Measurements from ENCODE around the gene SLC8A3. TPM values are rescaled to one million over a fixed set of nuclear protein-coding genes. Genes with fewer than 3 reads are reported as not detected.

Gene SLC8A3
- total and polyA plus RNA-seq, 8 donors, result 0.44 to 24.9 (median 6.6) TPM

DNA sequence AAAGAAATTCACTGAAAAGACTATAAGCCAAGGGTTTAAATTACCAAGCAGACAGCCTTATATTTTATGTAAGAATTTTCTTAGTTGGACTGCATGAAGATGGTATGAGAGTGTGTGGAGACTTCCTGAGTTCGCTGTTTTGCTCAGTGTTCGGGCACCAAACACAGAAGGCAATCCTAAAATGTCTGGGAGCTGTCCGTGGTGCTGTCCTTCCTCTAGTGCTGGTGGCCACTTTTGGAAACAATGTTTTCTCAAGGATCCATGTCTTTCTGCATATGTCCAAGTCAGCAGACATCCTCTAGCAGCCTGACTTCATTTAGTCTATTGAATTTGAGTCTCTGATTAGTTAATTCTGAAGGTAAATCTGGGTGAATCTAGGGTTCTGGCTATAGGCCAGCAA is 135.8 kb downstream of the SLC8A3 start:
- DNase-seq, result peak in 2 of 4 donors; percentile 36 to 37

DNA sequence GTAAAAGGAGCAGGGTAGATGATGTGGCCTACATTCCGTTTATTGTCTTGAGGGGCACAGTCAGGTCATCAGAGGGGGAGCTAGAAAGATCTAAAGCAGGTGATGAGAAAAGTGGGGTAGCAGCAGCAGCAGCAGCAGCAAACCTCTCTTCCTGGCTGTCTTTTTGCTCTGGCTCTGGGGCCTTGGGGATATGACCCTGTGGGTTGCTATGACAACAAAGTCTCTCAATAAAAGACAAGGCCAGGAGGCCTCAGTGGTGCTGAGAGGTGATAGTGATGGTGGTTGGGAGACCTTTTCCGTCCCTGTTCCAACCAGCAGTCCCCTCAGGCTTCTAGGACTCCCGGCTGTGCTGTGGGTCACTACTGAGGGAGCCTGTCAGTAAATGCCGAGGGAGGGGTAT is 138.6 kb downstream of the SLC8A3 start:
- no peak for DNase-seq
- no peak overlapping the region for H3K27ac ChIP-seq
- TF ChIP-seq, protein P1, sequence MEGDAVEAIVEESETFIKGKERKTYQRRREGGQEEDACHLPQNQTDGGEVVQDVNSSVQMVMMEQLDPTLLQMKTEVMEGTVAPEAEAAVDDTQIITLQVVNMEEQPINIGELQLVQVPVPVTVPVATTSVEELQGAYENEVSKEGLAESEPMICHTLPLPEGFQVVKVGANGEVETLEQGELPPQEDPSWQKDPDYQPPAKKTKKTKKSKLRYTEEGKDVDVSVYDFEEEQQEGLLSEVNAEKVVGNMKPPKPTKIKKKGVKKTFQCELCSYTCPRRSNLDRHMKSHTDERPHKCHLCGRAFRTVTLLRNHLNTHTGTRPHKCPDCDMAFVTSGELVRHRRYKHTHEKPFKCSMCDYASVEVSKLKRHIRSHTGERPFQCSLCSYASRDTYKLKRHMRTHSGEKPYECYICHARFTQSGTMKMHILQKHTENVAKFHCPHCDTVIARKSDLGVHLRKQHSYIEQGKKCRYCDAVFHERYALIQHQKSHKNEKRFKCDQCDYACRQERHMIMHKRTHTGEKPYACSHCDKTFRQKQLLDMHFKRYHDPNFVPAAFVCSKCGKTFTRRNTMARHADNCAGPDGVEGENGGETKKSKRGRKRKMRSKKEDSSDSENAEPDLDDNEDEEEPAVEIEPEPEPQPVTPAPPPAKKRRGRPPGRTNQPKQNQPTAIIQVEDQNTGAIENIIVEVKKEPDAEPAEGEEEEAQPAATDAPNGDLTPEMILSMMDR (IDR thresholded peaks at IDR 0.05), result no peak

More for the DNA sequence above, 135.8 kb downstream of the SLC8A3 start:
- H3K4me1 ChIP-seq, result no peaks in the 10 kb centered on the region
- H3K9me3 ChIP-seq, result no peaks in the 10 kb centered on the region
- intact Hi-C loops (cut with DNase I), result no loop called here
- peaks cover 0 to 25% of the 10 kb centered on the region in 2 donors for H3K27me3 ChIP-seq
- H3K27ac ChIP-seq, result no peak overlapping the region
- no peak overlapping the region for H3K4me3 ChIP-seq
- H3K36me3 ChIP-seq, result no peaks in the 10 kb centered on the region
- TF ChIP-seq, protein P1 (IDR thresholded peaks at IDR 0.05), result no peak
- ATAC-seq, result peak; percentile 53

DNA sequence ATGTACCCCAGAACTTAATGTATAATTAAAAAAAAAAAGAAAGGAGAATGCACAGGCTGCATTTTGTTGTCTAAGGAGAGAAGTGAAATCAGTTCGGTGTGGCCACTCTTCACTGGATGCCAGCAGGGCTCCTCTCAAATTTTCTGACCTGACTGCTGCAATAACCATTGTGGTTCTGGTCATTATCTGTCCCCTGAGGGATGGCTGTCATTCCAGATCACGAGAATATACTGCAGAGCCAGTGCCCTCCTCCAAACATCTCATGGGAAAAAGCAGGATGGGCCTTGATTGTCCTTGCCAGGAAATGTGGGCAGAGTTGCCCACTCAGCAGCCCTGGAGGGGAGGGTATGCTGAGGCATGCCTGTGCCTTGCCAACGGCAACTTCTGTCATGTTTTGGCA is 139.1 kb downstream of the SLC8A3 start:
- Histone ChIP-seq H3K4me1 (no peaks in the 10 kb centered on the region), H3K27me3 (peaks cover 0 to 20% of the 10 kb centered on the region in 2 donors), H3K9me3 (no peaks in the 10 kb centered on the region), H3K4me3 (no peak overlapping the region), H3K27ac (no peak overlapping the region), H3K36me3 (no peaks in the 10 kb centered on the region)
- ATAC-seq (no peak), DNase-seq (no peak)
- TF ChIP-seq, protein P1 (IDR thresholded peaks at IDR 0.05), result no peak
- intact Hi-C loops (cut with DNase I), result no loop called here

More for the DNA sequence above, 138.6 kb downstream of the SLC8A3 start:
- intact Hi-C loops (cut with DNase I), result no loop called here
- Histone ChIP-seq H3K9me3 (no peaks in the 10 kb centered on the region), H3K36me3 (no peaks in the 10 kb centered on the region), H3K27me3 (peaks cover 0 to 24% of the 10 kb centered on the region in 2 donors), H3K4me1 (no peaks in the 10 kb centered on the region), H3K4me3 (no peak overlapping the region)
- no peak for ATAC-seq

DNA sequence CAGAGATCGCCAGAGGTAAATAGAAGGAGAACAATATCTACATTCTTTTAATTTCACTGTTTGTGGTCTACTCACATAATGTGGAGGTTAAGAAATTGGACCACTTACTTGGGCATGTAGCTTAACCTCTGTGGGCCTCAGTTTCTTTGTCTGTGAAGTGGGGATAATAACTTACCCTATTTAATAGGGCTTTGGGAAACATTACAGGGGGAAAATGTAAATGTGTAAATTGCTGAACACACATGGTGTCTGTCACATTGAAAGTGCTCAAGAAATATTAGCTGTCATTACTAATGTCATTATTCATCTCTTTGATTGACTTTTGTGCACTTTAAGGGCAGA is 140.5 kb downstream of the SLC8A3 start:
- Histone ChIP-seq H3K9me3 (no peaks in the 10 kb centered on the region), H3K4me3 (no peak overlapping the region), H3K27me3 (peaks cover 0 to 11% of the 10 kb centered on the region in 2 donors), H3K27ac (no peak overlapping the region), H3K36me3 (no peaks in the 10 kb centered on the region), H3K4me1 (no peaks in the 10 kb centered on the region)
- ATAC-seq, result no peak
- no peak for DNase-seq
- intact Hi-C loops (cut with DNase I), result no loop called here
- TF ChIP-seq, protein P1 (IDR thresholded peaks at IDR 0.05), result no peak

DNA sequence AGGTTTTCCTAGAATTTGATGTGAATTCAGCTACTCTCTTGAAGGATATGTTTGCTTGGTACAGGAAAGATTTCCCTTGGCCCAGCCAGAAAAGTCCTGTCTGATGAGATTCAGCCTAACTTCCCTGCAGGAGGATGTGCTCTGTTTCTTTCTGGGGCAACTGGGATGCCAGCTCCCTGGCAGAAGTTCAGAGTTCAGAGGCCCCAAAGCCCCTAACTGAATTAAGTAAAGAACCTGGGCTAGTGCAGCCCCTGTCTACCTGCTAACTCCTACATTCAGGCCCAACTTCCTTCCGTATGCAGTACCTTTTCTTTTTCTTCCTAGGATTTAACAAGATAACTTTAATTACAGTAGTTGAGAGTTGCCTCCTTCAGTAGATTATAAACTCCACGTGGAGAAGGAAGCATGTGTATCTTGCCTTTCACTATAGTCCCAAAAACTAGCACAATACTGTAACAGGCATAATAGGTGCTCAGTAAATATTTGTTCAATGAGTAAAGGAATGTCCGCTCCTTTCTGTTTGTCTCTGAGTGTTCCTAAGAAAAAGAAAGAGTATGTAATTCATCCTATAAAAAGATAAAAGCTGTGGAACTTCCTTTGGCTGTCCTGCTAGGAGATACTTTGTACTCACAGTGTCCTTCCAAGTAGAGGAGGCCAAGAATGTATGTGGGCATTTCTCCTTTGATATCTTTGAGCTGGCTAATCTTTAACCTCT is 141.0 kb downstream of the SLC8A3 start:
- DNase-seq (no peak), ATAC-seq (no peak)
- H3K27ac ChIP-seq, result no peak overlapping the region
- TF ChIP-seq, protein P1 (IDR thresholded peaks at IDR 0.05), result no peak
- H3K36me3 ChIP-seq, result no peaks in the 10 kb centered on the region
- peaks cover 0 to 9% of the 10 kb centered on the region in 2 donors for H3K27me3 ChIP-seq
- H3K9me3 ChIP-seq, result no peaks in the 10 kb centered on the region
- intact Hi-C loops (cut with DNase I), result no loop called here
- no peaks in the 10 kb centered on the region for H3K4me1 ChIP-seq
- no peak overlapping the region for H3K4me3 ChIP-seq
